Measurements from ENCODE around the gene CBX1. TPM values are rescaled to one million over a fixed set of nuclear protein-coding genes. Genes with fewer than 3 reads are reported as not detected.

The CBX1 gene
- total RNA-seq, 3 donors from 2014 or later: 27.5 to 45.3 (median 28.8) TPM

- DNase-seq (peak; percentile 99), ATAC-seq (peak; percentile 92)
- peak; percentile 68 for TF ChIP-seq CTCF (IDR thresholded peaks at IDR 0.05)
- Histone ChIP-seq H3K4me3 (no peak overlapping the region), H3K36me3 (ENCODE audit: low read depth) (no peaks in the 10 kb centered on the region), H3K9me3 (no peaks in the 10 kb centered on the region), H3K4me1 (ENCODE audit: low read depth) (peaks cover 34% of the 10 kb centered on the region)
- intact Hi-C loops (cut with DNase I, micrococcal nuclease): loop anchor here in 1 of 2 donors (5.0 kb wide), 2 partner anchors 47 to 107 kb away; no protein-coding TSS in a partner anchor
These were observed 76.0 kb downstream of the CBX1 start for GRCh38 chr17:48025040-48025903.

GRCh38 chr17:48024149-48025039 lies 76.9 kb downstream of the CBX1 start:
- TF ChIP-seq CTCF (IDR thresholded peaks at IDR 0.05): no peak
- Histone ChIP-seq H3K4me3 (no peak overlapping the region), H3K36me3 (ENCODE audit: low read depth) (no peaks in the 10 kb centered on the region), H3K4me1 (ENCODE audit: low read depth) (peaks cover 34% of the 10 kb centered on the region), H3K9me3 (no peaks in the 10 kb centered on the region)
- intact Hi-C loops (cut with DNase I, micrococcal nuclease): loop anchor here in 1 of 2 donors (5.0 kb wide), 2 partner anchors 48 to 108 kb away; no protein-coding TSS in a partner anchor
- DNase-seq (peak; percentile 75 to 83 (median 79)), ATAC-seq (peak; percentile 40)

GRCh38 chr17:48023400-48024148 lies 77.7 kb downstream of the CBX1 start:
- intact Hi-C loops (cut with DNase I, micrococcal nuclease): no loop called here

DNA sequence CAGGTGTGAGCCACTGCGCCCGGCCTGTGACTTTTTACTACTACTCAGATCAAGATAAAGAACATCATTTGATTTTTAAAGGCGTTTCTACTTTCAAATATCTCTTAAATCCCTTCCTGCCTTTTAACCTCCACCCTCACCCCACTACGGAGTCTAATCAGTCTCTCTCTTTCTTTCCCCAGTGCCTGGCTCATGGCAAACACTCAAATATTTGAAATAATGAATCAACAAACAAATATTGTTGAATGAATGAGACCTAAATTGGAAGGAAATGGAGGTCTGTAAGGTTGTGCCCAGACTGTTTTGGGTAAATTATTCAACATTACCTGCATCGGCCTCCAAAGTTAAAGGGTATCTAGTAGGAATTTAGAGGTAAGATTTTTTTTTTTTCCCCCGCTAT lies 78.4 kb downstream of the CBX1 start:
- DNase-seq (no peak), ATAC-seq (no peak)
- H3K4me1 ChIP-seq (ENCODE audit: low read depth): peaks cover 34% of the 10 kb centered on the region
- H3K36me3 ChIP-seq (ENCODE audit: low read depth): no peaks in the 10 kb centered on the region
- TF ChIP-seq CTCF (IDR thresholded peaks at IDR 0.05): no peak
- no peaks in the 10 kb centered on the region for H3K9me3 ChIP-seq
- H3K4me3 ChIP-seq: no peak overlapping the region
- intact Hi-C loops (cut with DNase I, micrococcal nuclease): no loop called here

More at GRCh38 chr17:48023400-48024148, 77.7 kb downstream of the CBX1 start:
- DNase-seq (peak; percentile 82 to 88 (median 85)), ATAC-seq (peak; percentile 56)
- Histone ChIP-seq H3K36me3 (ENCODE audit: low read depth) (no peaks in the 10 kb centered on the region), H3K9me3 (no peaks in the 10 kb centered on the region), H3K4me3 (no peak overlapping the region), H3K4me1 (ENCODE audit: low read depth) (peaks cover 34% of the 10 kb centered on the region)
- peak; percentile 7 for TF ChIP-seq CTCF (IDR thresholded peaks at IDR 0.05)

GRCh38 chr17:48021934-48022333 lies 79.3 kb downstream of the CBX1 start:
- intact Hi-C loops (cut with DNase I, micrococcal nuclease): no loop called here

More at GRCh38 chr17:48021934-48022333, 79.3 kb downstream of the CBX1 start:
- Histone ChIP-seq H3K4me3 (no peak overlapping the region), H3K36me3 (ENCODE audit: low read depth) (no peaks in the 10 kb centered on the region), H3K9me3 (no peaks in the 10 kb centered on the region), H3K4me1 (ENCODE audit: low read depth) (peaks cover 33% of the 10 kb centered on the region)
- DNase-seq: no peak
- no peak for ATAC-seq
- no peak for TF ChIP-seq CTCF (IDR thresholded peaks at IDR 0.05)

Data from mucosa of descending colon (tissue), 3 donors.